Loucy (cell line): ENCODE data around the gene IL3RA.
A peak's percentile ranks its signal among the peaks of the same experiment; 100 is the strongest.

ENCODE experiments used
- H2AFZ ChIP-seq: fragments of 200-600 bp; sonication (generic); 2 replicates; pipeline ENCODE4 v1.6.0; 2016; ENCODE audit warnings: antibody characterized with exemption, mild to moderate bottlenecking, low read length, moderate library complexity
- H3F3A ChIP-seq: fragments of 200-600 bp; 2 replicates; pipeline ENCODE4 v1.6.0; 2016; ENCODE audit warnings: antibody characterized with exemption, low read depth, mild to moderate bottlenecking
- H3K27me3 ChIP-seq: fragments of 200-600 bp; sonication (generic); 2 replicates; pipeline ENCODE4 v1.6.1; 2014; ENCODE audit warnings: low read length, mild to moderate bottlenecking; ENCODE audit not compliant: insufficient read depth, poor library complexity, severe bottlenecking
- H3K36me3 ChIP-seq: fragments of 200-600 bp; sonication (generic); 2 replicates; pipeline ENCODE4 v1.6.1; 2016; ENCODE audit warnings: low read length; ENCODE audit not compliant: insufficient read depth
- H3K4me1 ChIP-seq: fragments of 200-600 bp; sonication (generic); 2 replicates; pipeline ENCODE4 v1.5.1; 2014; ENCODE audit warnings: low read length, mild to moderate bottlenecking; ENCODE audit not compliant: insufficient read depth, poor library complexity, severe bottlenecking
- H3K4me2 ChIP-seq: fragments of 200-600 bp; sonication (generic); 2 replicates; pipeline ENCODE4 v1.6.0; 2014; ENCODE audit warnings: antibody characterized with exemption, low read length, low read depth, mild to moderate bottlenecking; ENCODE audit not compliant: poor library complexity, severe bottlenecking
- H3K4me3 ChIP-seq: fragments of 200-600 bp; sonication (generic); 2 replicates; pipeline ENCODE4 v1.5.1; 2014; ENCODE audit warnings: low read length, mild to moderate bottlenecking, mixed read lengths; ENCODE audit not compliant: poor library complexity, severe bottlenecking
- H3K79me2 ChIP-seq: fragments of 200-600 bp; sonication (generic); 2 replicates; pipeline ENCODE4 v1.6.1; 2014; ENCODE audit warnings: low read length; ENCODE audit not compliant: insufficient read depth
- H3K9ac ChIP-seq: fragments of 200-600 bp; sonication (generic); 2 replicates; pipeline ENCODE4 v1.6.0; 2014; ENCODE audit warnings: mild to moderate bottlenecking, low read depth, low read length, moderate library complexity; ENCODE audit not compliant: poor library complexity, severe bottlenecking
- H3K9me2 ChIP-seq: fragments of 200-600 bp; sonication (generic); replicated peaks from 2 replicates; pipeline ENCODE4 v1.6.1; 2016; ENCODE audit warnings: low read depth, low read length, mixed read lengths
- H3K9me3 ChIP-seq: fragments of 200-600 bp; sonication (generic); 2 replicates; pipeline ENCODE4 v1.6.1; 2014; ENCODE audit warnings: mild to moderate bottlenecking, antibody characterized with exemption, low read length, low read depth; ENCODE audit not compliant: insufficient read depth
- H4K20me1 ChIP-seq: fragments of 200-600 bp; sonication (generic); 2 replicates; pipeline ENCODE4 v1.6.0; 2014; ENCODE audit warnings: antibody characterized with exemption, low read length, mild to moderate bottlenecking; ENCODE audit not compliant: insufficient read depth, poor library complexity, severe bottlenecking
- CTCF ChIP-seq: fragments of 200-600 bp; sonication (generic); conservative IDR thresholded peaks from 2 replicates; pipeline ENCODE4 v1.5.1; 2014; ENCODE audit warnings: mild to moderate bottlenecking, antibody characterized with exemption, low read length
- EZH2phosphoT487 ChIP-seq: fragments of 200-600 bp; IDR thresholded peaks from 2 replicates; pipeline ENCODE4 v1.6.1; 2018; ENCODE audit warnings: antibody characterized with exemption, mild to moderate bottlenecking, moderate library complexity, borderline replicate concordance

Gene IL3RA

GRCh38 chrX:1390621-1391369 lies 54.2 kb downstream of the IL3RA start:
- Histone ChIP-seq H3K79me2 (peaks cover 74% of the 10 kb centered on the region), H3F3A (no peaks in the 10 kb centered on the region), H3K4me1 (peaks cover 3% of the 10 kb centered on the region), H3K9me2 (no peaks in the 10 kb centered on the region), H4K20me1 (peaks cover 38% of the 10 kb centered on the region), H3K4me2 (peak overlapping the region; percentile 87), H3K36me3 (peaks cover 39% of the 10 kb centered on the region; the same call in 1 of the 2 replicates), H3K4me3 (peak overlapping the region; percentile 93), H2AFZ (no peak overlapping the region), H3K9me3 (no peaks in the 10 kb centered on the region), H3K9ac (peak overlapping the region; percentile 98), H3K27me3 (no peaks in the 10 kb centered on the region)
- no peak for TF ChIP-seq CTCF
- no peak for TF ChIP-seq EZH2phosphoT487

- Histone ChIP-seq H3K27me3 (no peaks in the 10 kb centered on the region), H3K4me2 (peak overlapping the region; percentile 87), H4K20me1 (peaks cover 38% of the 10 kb centered on the region), H3K79me2 (peaks cover 77% of the 10 kb centered on the region), H3K9ac (peak overlapping the region; percentile 98), H3K9me2 (no peaks in the 10 kb centered on the region), H3K4me3 (peak overlapping the region; percentile 93), H2AFZ (no peak overlapping the region), H3F3A (no peaks in the 10 kb centered on the region), H3K9me3 (no peaks in the 10 kb centered on the region), H3K36me3 (peaks cover 35% of the 10 kb centered on the region; the same call in 1 of the 2 replicates), H3K4me1 (peaks cover 3% of the 10 kb centered on the region)
- TF ChIP-seq EZH2phosphoT487 (no peak), CTCF (no peak)
Measured at GRCh38 chrX:1391370-1391706, 54.8 kb downstream of the IL3RA start.

GRCh38 chrX:1391707-1392375 lies 55.3 kb downstream of the IL3RA start, which contains the start of gene SLC25A6:
Gene SLC25A6, minus strand, starts transcription at chrX:1392113. Its CDS starts 104 bp downstream, at chrX:1392009.
- Histone ChIP-seq H3K36me3 (peaks cover 30% of the 10 kb centered on the region; the same call in 1 of the 2 replicates), H2AFZ (peak within 1 kb of the TSS; percentile 73; the same call in 1 of the 2 replicates), H4K20me1 (peaks cover 37% of the 10 kb centered on the region), H3K4me2 (peak within 1 kb of the TSS; percentile 87), H3K79me2 (peaks cover 77% of the 10 kb centered on the region), H3K9ac (peak within 1 kb of the TSS; percentile 98), H3K4me1 (peaks cover 3% of the 10 kb centered on the region), H3K4me3 (peak within 1 kb of the TSS; percentile 93), H3K9me3 (no peaks in the 10 kb centered on the region), H3K27me3 (no peaks in the 10 kb centered on the region), H3K9me2 (no peaks in the 10 kb centered on the region), H3F3A (no peaks in the 10 kb centered on the region)
- TF ChIP-seq CTCF (no peak), EZH2phosphoT487 (no peak)
